ENCODE data around the gene CD109.

Gene CD109

GRCh38 chr6:73690056-73690455, 5.9 kb upstream of the CD109 start:
- Histone ChIP-seq H3K4me3 (ENCODE audit: low read depth, low read length) (no peak overlapping the region), H3K79me2 (ENCODE audit: control insufficient read depth, insufficient read depth, low read length, poor library complexity) (no peaks in the 10 kb centered on the region), H3K79me1 (ENCODE audit: low read length) (no peaks in the 10 kb centered on the region), H3K27ac (ENCODE audit: low read depth, low read length) (no peak overlapping the region), H3K4ac (ENCODE audit: low read depth, low read length) (no peak overlapping the region), H2BK5ac (ENCODE audit: low read depth, low read length, poor library complexity) (no peak overlapping the region), H3K27me3 (ENCODE audit: insufficient read depth, low read length) (no peaks in the 10 kb centered on the region), H3K4me1 (ENCODE audit: control insufficient read depth in 1 of 2, insufficient read depth in 2 of 2, low read length in 2 of 2) (no peaks in the 10 kb centered on the region), H4K12ac (ENCODE audit: low read depth, low read length) (no peak overlapping the region), H3K23ac (ENCODE audit: low read length) (no peak overlapping the region), H3K4me2 (ENCODE audit: low read length) (no peak overlapping the region), H2BK12ac (ENCODE audit: low read length) (no peak overlapping the region), H2AK5ac (ENCODE audit: low read length) (no peak overlapping the region), H2BK120ac (ENCODE audit: insufficient read depth, low read length, poor library complexity) (no peak overlapping the region), H3K18ac (ENCODE audit: low read length) (no peak overlapping the region), H3K9me3 (ENCODE audit: insufficient read depth, low read depth, low read length) (peaks cover 2% of the 10 kb centered on the region), H3K36me3 (ENCODE audit: control insufficient read depth in 1 of 2, insufficient read depth in 2 of 2, low read length in 2 of 2) (no peaks in the 10 kb centered on the region), H2AFZ (ENCODE audit: insufficient read depth, low read length, poor library complexity) (no peak overlapping the region), H4K91ac (ENCODE audit: low read depth, low read length) (no peak overlapping the region), H3K14ac (ENCODE audit: low read length) (no peak overlapping the region), H4K8ac (ENCODE audit: low read depth, low read length) (no peak overlapping the region), H3K9ac (ENCODE audit: low read length) (no peak overlapping the region)
- DNase-seq, result no peak
- WGBS (ENCODE audit: extremely low coverage, insufficient coverage, insufficient read length), result no CpG with 5 or more reads among the region's 5 CpGs

GRCh38 chr6:73691512-73691911, 4.5 kb upstream of the CD109 start:
- no peak overlapping the region for H4K12ac ChIP-seq (ENCODE audit: low read depth, low read length)
- H3K79me1 ChIP-seq (ENCODE audit: low read length), result peaks cover 3% of the 10 kb centered on the region
- H3K36me3 ChIP-seq (ENCODE audit: control insufficient read depth in 1 of 2, insufficient read depth in 2 of 2, low read length in 2 of 2), result no peaks in the 10 kb centered on the region
- no peaks in the 10 kb centered on the region for H3K4me1 ChIP-seq (ENCODE audit: control insufficient read depth in 1 of 2, insufficient read depth in 2 of 2, low read length in 2 of 2)
- H2AFZ ChIP-seq (ENCODE audit: insufficient read depth, low read length, poor library complexity), result no peak overlapping the region
- no peak overlapping the region for H2BK12ac ChIP-seq (ENCODE audit: low read length)
- no peaks in the 10 kb centered on the region for H3K79me2 ChIP-seq (ENCODE audit: control insufficient read depth, insufficient read depth, low read length, poor library complexity)
- H3K4ac ChIP-seq (ENCODE audit: low read depth, low read length), result no peak overlapping the region
- no peak overlapping the region for H4K91ac ChIP-seq (ENCODE audit: low read depth, low read length)
- H3K9ac ChIP-seq (ENCODE audit: low read length), result no peak overlapping the region
- H3K4me2 ChIP-seq (ENCODE audit: low read length), result no peak overlapping the region
- H3K4me3 ChIP-seq (ENCODE audit: low read depth, low read length), result no peak overlapping the region
- DNase-seq, result no peak
- no peak overlapping the region for H2BK5ac ChIP-seq (ENCODE audit: low read depth, low read length, poor library complexity)
- no peak overlapping the region for H3K27ac ChIP-seq (ENCODE audit: low read depth, low read length)
- H3K9me3 ChIP-seq (ENCODE audit: insufficient read depth, low read depth, low read length), result peaks cover 2% of the 10 kb centered on the region
- H3K23ac ChIP-seq (ENCODE audit: low read length), result no peak overlapping the region
- no peak overlapping the region for H4K8ac ChIP-seq (ENCODE audit: low read depth, low read length)
- no peak overlapping the region for H2BK120ac ChIP-seq (ENCODE audit: insufficient read depth, low read length, poor library complexity)
- H3K27me3 ChIP-seq (ENCODE audit: insufficient read depth, low read length), result no peaks in the 10 kb centered on the region
- H2AK5ac ChIP-seq (ENCODE audit: low read length), result no peak overlapping the region
- no peak overlapping the region for H3K14ac ChIP-seq (ENCODE audit: low read length)
- H3K18ac ChIP-seq (ENCODE audit: low read length), result no peak overlapping the region

- H2BK5ac ChIP-seq (ENCODE audit: low read depth, low read length, poor library complexity), result no peak overlapping the region
- H4K12ac ChIP-seq (ENCODE audit: low read depth, low read length), result no peak overlapping the region
- H3K9me3 ChIP-seq (ENCODE audit: insufficient read depth, low read depth, low read length), result peaks cover 2% of the 10 kb centered on the region
- no peak overlapping the region for H2BK12ac ChIP-seq (ENCODE audit: low read length)
- H3K79me2 ChIP-seq (ENCODE audit: control insufficient read depth, insufficient read depth, low read length, poor library complexity), result no peaks in the 10 kb centered on the region
- H2BK120ac ChIP-seq (ENCODE audit: insufficient read depth, low read length, poor library complexity), result no peak overlapping the region
- H2AFZ ChIP-seq (ENCODE audit: insufficient read depth, low read length, poor library complexity), result no peak overlapping the region
- no peaks in the 10 kb centered on the region for H3K27me3 ChIP-seq (ENCODE audit: insufficient read depth, low read length)
- peaks cover 3% of the 10 kb centered on the region for H3K79me1 ChIP-seq (ENCODE audit: low read length)
- no peak overlapping the region for H3K4me2 ChIP-seq (ENCODE audit: low read length)
- no peak overlapping the region for H3K14ac ChIP-seq (ENCODE audit: low read length)
- no peaks in the 10 kb centered on the region for H3K36me3 ChIP-seq (ENCODE audit: control insufficient read depth in 1 of 2, insufficient read depth in 2 of 2, low read length in 2 of 2)
- no peaks in the 10 kb centered on the region for H3K4me1 ChIP-seq (ENCODE audit: control insufficient read depth in 1 of 2, insufficient read depth in 2 of 2, low read length in 2 of 2)
- no peak overlapping the region for H3K23ac ChIP-seq (ENCODE audit: low read length)
- H4K8ac ChIP-seq (ENCODE audit: low read depth, low read length), result no peak overlapping the region
- no peak overlapping the region for H3K4me3 ChIP-seq (ENCODE audit: low read depth, low read length)
- no peak overlapping the region for H2AK5ac ChIP-seq (ENCODE audit: low read length)
- no peak overlapping the region for H3K27ac ChIP-seq (ENCODE audit: low read depth, low read length)
- no peak overlapping the region for H3K18ac ChIP-seq (ENCODE audit: low read length)
- DNase-seq, result peak in 1 of 2 donors; percentile 14
- no peak overlapping the region for H3K9ac ChIP-seq (ENCODE audit: low read length)
- WGBS (ENCODE audit: extremely low coverage, insufficient coverage, insufficient read length), result no CpG with 5 or more reads among the region's 5 CpGs
- no peak overlapping the region for H4K91ac ChIP-seq (ENCODE audit: low read depth, low read length)
- no peak overlapping the region for H3K4ac ChIP-seq (ENCODE audit: low read depth, low read length)
These were observed 1.1 kb upstream of the CD109 start for GRCh38 chr6:73694711-73695411.

- whole genome bisulfite sequencing (ENCODE audit: extremely low coverage, insufficient coverage, insufficient read length), result no CpG with 5 or more reads among the region's 10 CpGs
- H3K36me3 ChIP-seq (ENCODE audit: control insufficient read depth in 1 of 2, insufficient read depth in 2 of 2, low read length in 2 of 2), result no peaks in the 10 kb centered on the region
These were observed 1.1 kb downstream of the CD109 start for GRCh38 chr6:73696966-73697655.

More at GRCh38 chr6:73696966-73697655, 1.1 kb downstream of the CD109 start:
- no peak overlapping the region for H2BK5ac ChIP-seq (ENCODE audit: low read depth, low read length, poor library complexity)
- no peak overlapping the region for H4K12ac ChIP-seq (ENCODE audit: low read depth, low read length)
- no peak overlapping the region for H4K8ac ChIP-seq (ENCODE audit: low read depth, low read length)
- H3K9ac ChIP-seq (ENCODE audit: low read length), result no peak overlapping the region
- no peak overlapping the region for H4K91ac ChIP-seq (ENCODE audit: low read depth, low read length)
- H3K23ac ChIP-seq (ENCODE audit: low read length), result no peak overlapping the region
- H2AFZ ChIP-seq (ENCODE audit: insufficient read depth, low read length, poor library complexity), result no peak overlapping the region
- H2BK120ac ChIP-seq (ENCODE audit: insufficient read depth, low read length, poor library complexity), result no peak overlapping the region
- no peak overlapping the region for H3K18ac ChIP-seq (ENCODE audit: low read length)
- no peaks in the 10 kb centered on the region for H3K79me2 ChIP-seq (ENCODE audit: control insufficient read depth, insufficient read depth, low read length, poor library complexity)
- H3K9me3 ChIP-seq (ENCODE audit: insufficient read depth, low read depth, low read length), result peaks cover 2% of the 10 kb centered on the region
- H3K4me3 ChIP-seq (ENCODE audit: low read depth, low read length), result no peak overlapping the region
- DNase-seq, result no peak
- H3K79me1 ChIP-seq (ENCODE audit: low read length), result peaks cover 3% of the 10 kb centered on the region
- H3K27ac ChIP-seq (ENCODE audit: low read depth, low read length), result no peak overlapping the region
- H2BK12ac ChIP-seq (ENCODE audit: low read length), result no peak overlapping the region
- H2AK5ac ChIP-seq (ENCODE audit: low read length), result no peak overlapping the region
- H3K27me3 ChIP-seq (ENCODE audit: insufficient read depth, low read length), result no peaks in the 10 kb centered on the region
- H3K4me1 ChIP-seq (ENCODE audit: control insufficient read depth in 1 of 2, insufficient read depth in 2 of 2, low read length in 2 of 2), result no peaks in the 10 kb centered on the region
- H3K14ac ChIP-seq (ENCODE audit: low read length), result no peak overlapping the region
- H3K4ac ChIP-seq (ENCODE audit: low read depth, low read length), result no peak overlapping the region
- no peak overlapping the region for H3K4me2 ChIP-seq (ENCODE audit: low read length)
